NCI-H1417 (cell line): Measurements from ENCODE around the gene HMGN3.

Source experiments
- DNase-seq, 3 experiments: peaks; one replicate each; lab custom pipeline; 2025; lab: John Stamatoyannopoulos, UW

The HMGN3 gene

DNA sequence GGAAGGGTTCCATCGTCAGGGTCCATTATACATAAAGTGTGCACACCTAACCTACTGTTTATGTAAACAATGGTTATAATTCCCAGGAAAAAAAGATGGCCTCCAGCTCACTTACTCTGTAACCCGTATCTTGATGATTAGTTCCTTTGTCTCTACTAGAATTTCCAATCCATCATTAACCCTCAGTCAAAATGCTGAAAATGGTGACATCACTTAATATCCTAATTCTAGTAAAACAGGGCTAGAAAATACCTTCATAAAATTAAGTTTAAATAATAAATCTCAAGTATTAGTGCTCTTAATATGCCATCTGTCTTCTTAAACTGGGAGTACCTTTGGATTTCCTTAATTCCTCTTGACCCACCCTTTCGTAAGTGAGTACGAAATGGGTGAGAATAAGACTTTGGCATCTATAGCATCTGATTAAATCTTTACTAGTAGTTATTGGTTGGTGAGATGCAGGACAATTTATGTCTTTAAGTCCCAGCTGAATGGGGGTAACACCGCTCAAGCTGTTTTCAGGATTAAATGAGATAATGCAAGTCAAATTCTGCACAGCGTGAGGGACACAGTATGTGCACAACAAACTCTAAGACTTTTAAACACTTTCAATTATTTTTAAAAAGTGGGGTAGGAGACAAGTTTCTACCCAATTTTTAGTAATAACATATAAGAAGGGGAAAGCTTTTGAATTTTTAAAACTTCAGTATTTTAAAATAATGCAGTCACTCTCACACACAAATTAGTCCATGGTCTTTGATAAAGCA, 1.6 kb downstream of the HMGN3 start:
- DNase-seq = no peak

DNA sequence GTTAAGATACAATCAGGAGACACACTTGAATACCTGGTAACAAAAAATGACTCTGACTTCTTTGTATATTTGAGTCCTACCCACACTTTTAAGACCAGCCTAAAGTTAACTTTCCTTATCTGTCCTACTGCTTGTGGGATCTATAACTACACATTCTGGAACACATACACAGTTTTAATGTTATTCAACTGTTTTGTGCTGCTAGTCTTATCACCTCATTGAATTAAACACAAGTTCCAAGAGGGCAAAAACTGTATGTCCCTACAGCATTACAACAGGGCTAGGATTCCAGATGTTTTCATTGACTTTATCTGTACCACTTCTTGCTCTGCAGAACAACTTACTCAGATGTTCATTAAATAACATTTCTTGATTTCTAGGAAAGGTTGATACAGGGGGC, 2.8 kb downstream of the HMGN3 start:
- no peak for DNase-seq

DNA sequence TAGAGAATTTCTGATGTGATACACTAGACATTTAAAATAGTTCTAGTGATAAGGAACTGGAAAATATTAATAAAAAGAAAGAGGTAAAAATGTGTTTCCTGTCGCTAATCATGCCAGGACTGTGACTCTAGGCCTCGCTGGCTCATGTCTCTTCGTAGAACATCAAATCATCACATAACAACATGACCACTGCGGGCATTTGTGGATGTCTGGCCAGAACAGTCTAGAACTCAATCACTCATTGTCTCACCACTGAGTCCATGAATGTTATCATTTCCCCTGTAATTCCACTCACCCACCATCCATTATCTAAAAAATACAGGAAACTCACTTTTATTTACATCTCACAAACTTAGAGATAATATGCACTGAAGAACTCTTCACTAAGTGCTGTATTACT, 3.4 kb downstream of the HMGN3 start:
- DNase-seq = no peak

DNA sequence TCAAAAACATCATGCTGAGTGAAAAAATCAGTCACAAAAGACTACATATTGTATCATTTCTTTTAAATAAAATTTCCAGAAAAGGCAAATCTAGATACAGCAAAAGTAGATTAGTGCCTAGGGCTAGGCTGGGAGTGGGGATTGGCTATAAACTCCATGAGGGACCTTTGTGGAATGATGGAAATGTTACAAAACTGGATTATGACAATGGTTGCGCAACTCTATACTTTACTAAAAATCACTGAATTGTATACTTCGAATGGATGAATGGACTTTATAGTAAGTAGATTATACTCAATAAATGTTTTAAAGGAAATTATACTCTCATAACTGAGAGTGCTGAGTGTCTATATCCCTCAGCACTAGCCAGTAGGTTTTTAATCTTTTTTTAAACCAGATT, 4.3 kb downstream of the HMGN3 start:
- DNase-seq = no peak

DNA sequence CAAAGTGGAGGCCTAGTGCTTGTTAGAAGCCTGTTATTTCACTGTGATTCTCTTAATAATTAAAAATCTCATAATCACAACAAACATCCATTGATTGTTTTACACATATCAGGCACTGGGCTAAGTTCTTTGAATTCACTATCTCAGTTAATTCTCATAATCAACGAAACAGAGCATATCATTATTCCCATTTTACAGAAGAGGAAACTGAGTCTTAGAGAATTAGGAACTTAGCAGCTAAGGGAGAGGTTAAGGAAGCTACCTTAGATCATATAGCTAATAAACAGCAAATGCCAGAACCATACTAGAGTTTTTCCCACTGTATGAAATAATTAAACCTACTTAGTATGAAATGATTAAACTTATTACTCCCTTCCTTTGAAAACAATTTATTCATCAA, 7.0 kb downstream of the HMGN3 start:
- DNase-seq = no peak

- no peak for DNase-seq
Observed at GRCh38 chr6:79226660-79227059, 7.8 kb downstream of the HMGN3 start.

DNA sequence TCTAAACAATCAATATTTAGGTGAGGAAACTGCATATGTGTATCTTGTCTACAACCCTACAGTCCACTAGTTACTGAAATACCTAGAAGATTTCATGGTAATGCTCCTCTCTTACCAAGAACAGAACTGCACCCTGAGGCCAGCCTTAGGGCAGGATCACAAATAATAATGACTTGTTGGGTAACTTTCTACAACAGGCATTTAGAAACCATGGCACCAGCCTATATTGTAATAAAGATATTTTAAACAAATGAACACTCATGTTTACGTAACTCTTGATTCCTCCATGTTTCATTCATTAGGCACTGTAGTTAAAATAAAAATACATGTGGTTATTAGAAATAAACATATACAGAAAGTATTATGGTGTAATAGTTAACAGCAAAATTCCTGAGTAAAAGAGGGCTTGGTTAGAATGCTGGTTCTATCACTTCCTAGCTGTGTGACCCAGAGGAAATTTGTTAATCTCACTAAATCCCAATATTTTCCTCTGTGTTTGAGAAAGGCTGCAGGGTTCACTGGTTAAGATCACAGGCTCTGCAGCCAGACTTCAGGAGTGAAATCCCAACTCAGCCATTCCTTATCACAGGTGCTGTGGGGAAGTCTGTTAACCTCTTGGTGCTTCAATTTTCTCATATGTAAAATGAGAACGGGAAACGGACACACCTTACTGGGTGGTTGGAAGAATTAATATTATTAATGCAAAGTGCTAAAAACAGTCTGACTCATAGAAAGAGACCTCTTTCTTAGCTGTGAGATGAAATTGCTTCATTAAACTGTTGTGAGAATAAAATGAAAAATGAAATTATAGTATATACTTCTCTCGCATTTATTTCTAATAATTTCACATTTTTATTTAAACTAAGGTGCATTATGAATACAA, 8.5 kb downstream of the HMGN3 start:
- peak in 1 of 3 experiments; percentile 5 for DNase-seq

- DNase-seq = no peak
Observed at GRCh38 chr6:79223611-79224404, 10.7 kb downstream of the HMGN3 start.

- no peak for DNase-seq
Observed at GRCh38 chr6:79215213-79215824, 19.2 kb downstream of the HMGN3 start.

DNA sequence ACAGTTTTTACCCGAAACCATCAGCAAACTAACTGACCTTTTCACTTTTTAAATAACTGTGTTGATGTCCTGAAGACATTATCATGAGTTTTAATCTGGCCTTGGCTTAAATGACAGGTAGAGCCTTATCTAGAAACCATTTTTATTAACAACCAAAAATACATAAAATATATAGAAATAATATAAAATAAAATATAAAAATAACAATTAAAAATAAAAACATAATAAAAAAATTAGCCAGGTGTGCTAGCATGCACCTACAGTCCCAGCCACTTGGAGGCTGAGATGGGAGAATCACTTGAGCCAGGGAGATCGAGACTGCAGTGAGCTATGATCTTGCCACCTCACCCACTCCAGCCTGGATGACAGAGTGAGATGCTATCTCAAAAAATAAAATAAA, 21.6 kb downstream of the HMGN3 start:
- no peak for DNase-seq

DNA sequence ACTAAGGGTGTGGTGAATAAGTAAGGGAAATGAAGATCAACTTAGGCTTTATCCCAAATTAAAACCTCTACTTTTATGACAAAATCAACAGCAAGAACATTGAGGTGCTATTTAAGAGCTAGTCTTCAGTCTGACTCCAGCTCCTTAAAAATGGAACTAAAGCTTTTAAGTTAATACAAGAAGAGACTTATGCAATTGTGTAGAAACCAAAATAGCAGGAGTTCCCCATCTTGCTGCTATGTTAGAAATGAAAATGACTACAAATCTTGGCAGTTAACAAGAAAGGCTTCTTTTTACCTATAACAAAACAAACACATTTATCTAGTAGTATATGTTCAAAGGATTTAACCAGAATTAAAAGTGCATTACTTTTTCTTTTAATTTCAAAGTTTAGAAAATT, 25.7 kb downstream of the HMGN3 start:
- DNase-seq = no peak

GRCh38 chr6:79203753-79204253, 30.7 kb downstream of the HMGN3 start:
- no peak for DNase-seq

- no peak for DNase-seq
Observed at GRCh38 chr6:79202556-79202955, 31.9 kb downstream of the HMGN3 start.

GRCh38 chr6:79201983-79202382, 32.5 kb downstream of the HMGN3 start:
- DNase-seq = no peak

DNA sequence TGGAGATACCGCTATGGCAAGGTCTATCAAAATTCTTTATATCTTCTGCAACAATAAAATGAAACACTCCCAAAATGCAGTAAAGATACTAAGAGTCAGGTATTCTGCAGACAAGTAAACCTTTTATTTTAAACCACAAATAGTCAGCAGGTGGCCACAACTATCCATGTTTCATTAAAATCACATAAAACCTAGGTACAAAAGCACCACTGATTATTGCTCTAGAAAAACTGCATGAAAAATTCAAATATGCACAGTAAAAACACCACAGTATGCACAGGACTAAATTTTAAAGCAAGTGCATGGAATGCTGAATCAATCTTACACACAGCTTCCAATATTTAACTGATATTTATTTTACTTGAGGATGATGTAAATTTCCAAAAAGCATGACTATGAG, 33.3 kb downstream of the HMGN3 start:
- DNase-seq = peak in 1 of 3 experiments; percentile 3

GRCh38 chr6:79196912-79197311, 37.6 kb downstream of the HMGN3 start:
- no peak for DNase-seq

GRCh38 chr6:79193971-79194370, 40.5 kb downstream of the HMGN3 start:
- DNase-seq = no peak

DNA sequence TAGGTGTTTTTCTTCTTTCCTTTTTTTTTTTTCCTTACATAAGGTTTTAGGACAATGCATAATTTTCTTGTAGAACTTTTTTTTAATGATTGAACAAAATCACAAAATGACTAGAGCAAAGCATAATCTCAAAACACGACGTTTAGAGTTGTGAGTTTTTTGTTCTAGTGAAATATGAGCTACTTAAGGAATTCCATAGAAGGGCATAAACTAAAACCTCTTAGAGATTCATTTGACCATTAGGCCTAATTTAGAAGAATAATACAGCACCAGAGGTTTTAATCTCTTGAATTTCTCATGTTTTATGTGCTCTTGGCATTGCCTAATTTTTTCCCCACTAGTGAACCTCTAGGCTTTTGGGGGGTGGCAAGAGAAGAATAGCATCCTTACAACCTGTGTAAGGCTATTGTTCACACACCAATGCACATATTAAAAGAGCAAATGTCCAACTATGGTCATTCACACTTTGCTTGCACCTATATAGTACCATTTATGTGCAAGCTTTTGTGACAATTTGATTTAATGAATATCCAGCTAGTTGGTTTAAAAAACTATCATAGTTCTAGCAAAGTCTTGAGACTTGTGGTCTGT, 44.6 kb downstream of the HMGN3 start:
- DNase-seq = no peak

- no peak for DNase-seq
Observed at GRCh38 chr6:79188885-79189480, 45.5 kb downstream of the HMGN3 start.

DNA sequence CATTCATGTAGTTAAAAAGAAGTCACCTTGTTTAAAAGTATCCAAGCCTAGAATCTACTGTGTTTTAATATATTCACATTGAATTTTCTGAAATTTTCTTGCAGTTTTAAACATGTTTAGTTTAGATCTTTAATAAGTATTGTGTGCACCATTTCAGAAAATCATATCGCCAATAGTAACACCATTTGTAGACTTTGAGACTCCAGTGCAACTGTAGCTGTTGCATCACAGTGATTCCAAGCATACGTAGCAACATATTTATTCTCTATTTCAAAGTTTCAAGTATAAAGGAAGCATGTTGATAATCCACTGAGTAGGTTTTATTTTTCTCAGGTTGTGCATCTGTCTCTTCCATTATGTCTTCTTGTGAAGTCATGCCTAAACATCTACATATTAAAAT, 46.4 kb downstream of the HMGN3 start:
- DNase-seq = no peak

DNA sequence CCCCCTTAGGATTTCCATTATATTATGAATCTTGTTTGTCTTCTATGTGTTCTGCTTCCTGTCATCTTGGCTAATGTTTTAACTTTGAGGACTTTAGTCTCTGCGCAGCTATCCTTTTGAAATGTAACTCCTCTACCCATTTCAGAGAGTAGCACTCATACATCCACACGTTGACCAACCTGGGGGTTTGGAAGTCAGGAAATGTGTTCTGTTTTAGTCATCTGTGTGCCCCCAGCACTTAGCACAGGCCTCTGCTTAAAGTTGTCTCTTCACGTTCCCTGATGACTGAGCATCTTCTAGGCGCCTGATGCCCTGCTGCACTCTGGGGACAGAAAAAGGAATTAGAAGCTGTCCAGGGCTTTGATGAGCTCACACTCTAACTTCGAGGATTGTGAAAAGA, 47.9 kb downstream of the HMGN3 start:
- DNase-seq = no peak
